Right ventricle myocardium superior (tissue), 1 donor: ENCODE measurements around the gene RAB18. TPM values are rescaled to one million over a fixed set of nuclear protein-coding genes. Genes with fewer than 3 reads are reported as not detected.
"Not testable (repeated sequence)": the region's sequence is repeated elsewhere in the genome, so short reads cannot be mapped to it uniquely, and the experiment has no call there.

ENCODE experiments used
- ATAC-seq: fragments of 200-7000 bp; cut with Tn5 transposase; one replicate; pipeline ENCODE4 v1.9.1; 2020; ENCODE audit warnings: mild to moderate bottlenecking; ENCODE audit not compliant: poor library complexity
- DNase-seq: peaks from one replicate; pipeline ENCODE4 v3.0.0-alpha.2; 2020
- intact Hi-C: fragments of 100-400 bp; cut with DNase I; formaldehyde crosslinking; loops from one replicate; pipeline ENCODE4 v1.11.2; 2022
- total RNA-seq: library from RNA; stranded (reverse); fragmentation: NEBNext Ultra II Directional; extraction: Animal tissue kit (Norgen Biotek cat#: 25700); gene quantifications from one replicate; pipeline ENCODE4 v1.2.1, GENCODE V29; 2021
- donor health status: DM: no; HTN: yes; CAD: no; lungs with severe emphysema.

Gene RAB18
- total RNA-seq, 1 donor from 2014 or later = 119 TPM

- intact Hi-C loops = loop anchor here (10.0 kb wide), 1 partner anchor 255 kb away; the partner anchor contains the start of gene ACBD5
- DNase-seq (no peak), ATAC-seq (no peak)
Measured at GRCh38 chr10:27500096-27500495, 4.0 kb upstream of the RAB18 start.

GRCh38 chr10:27500886-27501285 is 3.2 kb upstream of the RAB18 start:
- ATAC-seq (no peak), DNase-seq (no peak)
- intact Hi-C loops = loop anchor here (10.0 kb wide), 1 partner anchor 256 kb away; the partner anchor contains the start of gene ACBD5

GRCh38 chr10:27503498-27504006 is 552 bp upstream of the RAB18 start:
- no peak for ATAC-seq
- DNase-seq = no peak
- intact Hi-C loops = loop anchor here (10.0 kb wide), 1 partner anchor 259 kb away; the partner anchor contains the start of gene ACBD5

- DNase-seq (no peak), ATAC-seq (no peak)
- intact Hi-C loops = loop anchor here (10.0 kb wide), 1 partner anchor 260 kb away; the partner anchor contains the start of gene ACBD5
Measured at GRCh38 chr10:27504808-27505460, 830 bp downstream of the RAB18 start.

GRCh38 chr10:27505537-27505936 is 1.4 kb downstream of the RAB18 start:
- ATAC-seq, DNase-seq: not testable (repeated sequence)
- intact Hi-C loops = loop anchor here (10.0 kb wide), 1 partner anchor 261 kb away; the partner anchor contains the start of gene ACBD5

GRCh38 chr10:27506280-27506679 is 2.2 kb downstream of the RAB18 start:
- intact Hi-C loops = loop anchor here (10.0 kb wide), 1 partner anchor 261 kb away; the partner anchor contains the start of gene ACBD5
- no peak for ATAC-seq
- no peak for DNase-seq

GRCh38 chr10:27512548-27512947 is 8.4 kb downstream of the RAB18 start:
- no peak for DNase-seq
- ATAC-seq = no peak
- intact Hi-C loops = no loop called here

GRCh38 chr10:27513451-27514191 is 9.5 kb downstream of the RAB18 start:
- ATAC-seq (no peak), DNase-seq (no peak)
- intact Hi-C loops = no loop called here

GRCh38 chr10:27514243-27514642 is 10.1 kb downstream of the RAB18 start:
- intact Hi-C loops = no loop called here

GRCh38 chr10:27518261-27518660 is 14.2 kb downstream of the RAB18 start:
- DNase-seq (no peak), ATAC-seq (no peak)
- intact Hi-C loops = no loop called here

More at GRCh38 chr10:27514243-27514642, 10.1 kb downstream of the RAB18 start:
- DNase-seq (no peak), ATAC-seq (no peak)

- intact Hi-C loops = no loop called here
- peak; percentile 85 for ATAC-seq
- DNase-seq = no peak
Measured at GRCh38 chr10:27525819-27526218, 21.7 kb downstream of the RAB18 start.

- intact Hi-C loops = no loop called here
- peak; percentile 58 for ATAC-seq
- DNase-seq = no peak
Measured at GRCh38 chr10:27526242-27526641, 22.1 kb downstream of the RAB18 start.

GRCh38 chr10:27527666-27528295 is 23.7 kb downstream of the RAB18 start:
- DNase-seq (no peak), ATAC-seq (no peak)
- intact Hi-C loops = no loop called here

- ATAC-seq = no peak
- intact Hi-C loops = no loop called here
- DNase-seq = no peak
Measured at GRCh38 chr10:27529010-27529783, 25.1 kb downstream of the RAB18 start.

- intact Hi-C loops = no loop called here
- ATAC-seq (no peak), DNase-seq (no peak)
Measured at GRCh38 chr10:27530477-27530876, 26.4 kb downstream of the RAB18 start.

GRCh38 chr10:27531336-27531847 is 27.3 kb downstream of the RAB18 start:
- ATAC-seq (no peak), DNase-seq (no peak)
- intact Hi-C loops = no loop called here

GRCh38 chr10:27534161-27534700 is 30.1 kb downstream of the RAB18 start:
- no peak for ATAC-seq
- DNase-seq = no peak
- intact Hi-C loops = no loop called here

- DNase-seq = no peak
- intact Hi-C loops = no loop called here
- ATAC-seq = no peak
Measured at GRCh38 chr10:27535317-27535716, 31.2 kb downstream of the RAB18 start.
